Posterior vena cava (tissue), 2 donors: ENCODE data around the gene PLEKHA6. TPM values are rescaled to one million over a fixed set of nuclear protein-coding genes. Genes with fewer than 3 reads are reported as not detected.

Experiments
- DNase-seq: peaks from one replicate; pipeline ENCODE4 v3.0.0-alpha.2; 2020; ENCODE audit warnings: low spot score
- intact Hi-C, 2 donors: fragments of 100-400 bp; cut with DNase I; formaldehyde crosslinking; loops; one replicate each; pipeline versions ENCODE4 v1.14.1 to v1.14.2; 2022 to 2023
- total RNA-seq, 2 donors: library from RNA; stranded (reverse); fragmentation: NEBNext Ultra II Directional; extraction: Animal tissue kit (Norgen Biotek cat#: 25700); gene quantifications; one replicate each; pipeline ENCODE4 v1.2.1, GENCODE V29; 2021
- donor health status: DM: yes; HTN: yes; CAD: no.
- donor health status: DM: yes; HTN: yes; CAD: no.

The PLEKHA6 gene
- total RNA-seq, 2 donors from 2014 or later, result 13.3 to 23.5 TPM

DNA sequence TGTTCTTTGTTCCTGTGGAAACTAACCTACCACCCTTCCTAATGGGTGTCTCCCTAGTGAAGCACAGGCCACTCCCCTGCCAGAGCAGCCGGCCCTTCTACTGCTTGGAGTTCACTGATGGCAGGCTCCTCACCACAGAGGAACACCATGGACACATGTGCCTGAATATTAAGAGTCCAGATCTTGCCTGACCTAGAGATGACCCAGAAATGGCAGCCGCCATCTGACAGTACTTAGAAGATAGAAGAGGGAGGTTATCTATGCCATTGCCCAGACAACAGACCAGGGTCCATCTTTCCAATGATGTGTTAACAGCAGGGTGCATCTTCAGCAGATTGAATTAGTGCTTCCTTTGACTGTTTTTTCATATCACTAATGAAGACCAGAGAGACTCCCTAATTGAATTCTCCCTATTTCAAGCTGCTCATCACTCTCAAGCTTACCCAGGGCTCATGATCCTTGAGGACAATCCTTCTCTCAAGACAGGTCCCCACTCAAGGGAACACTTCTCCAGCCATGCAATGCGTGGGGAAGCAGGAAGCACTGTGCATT, 59.8 kb downstream of the PLEKHA6 start:
- no peak for DNase-seq
- intact Hi-C loops, result loop anchor here (5.0 kb wide), 2 partner anchors 43 to 392 kb away; no protein-coding TSS in a partner anchor

DNA sequence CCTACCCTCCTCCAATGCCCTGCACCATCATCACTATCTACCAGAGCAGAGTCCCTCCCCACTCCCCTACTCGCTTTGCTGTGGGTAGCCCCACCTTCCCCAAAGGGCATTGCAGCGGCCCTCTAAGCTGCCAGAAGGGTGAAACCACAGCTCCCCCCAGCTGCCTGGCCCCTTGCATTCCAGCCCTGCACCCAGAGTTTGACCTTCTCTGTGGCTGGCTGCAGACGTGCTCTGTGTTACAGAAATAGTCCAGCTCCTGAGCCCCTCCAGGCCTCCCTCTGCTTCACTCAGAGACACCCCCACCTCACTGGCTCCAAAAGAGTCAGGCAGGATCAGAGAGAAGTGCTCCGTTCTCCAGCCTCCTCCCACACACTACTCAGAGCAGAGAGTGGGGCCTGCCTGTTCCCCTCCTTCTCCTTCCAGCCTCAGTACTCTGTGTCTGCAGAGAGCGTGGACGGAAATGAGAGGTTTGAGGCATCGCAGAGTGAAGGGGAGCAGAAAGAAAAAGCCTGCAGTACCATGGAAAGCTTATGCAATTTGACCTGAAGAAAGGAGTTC, 63.2 kb downstream of the PLEKHA6 start:
- DNase-seq, result no peak
- intact Hi-C loops, result loop anchor here (5.0 kb wide), 2 partner anchors 39 to 396 kb away; no protein-coding TSS in a partner anchor

DNA sequence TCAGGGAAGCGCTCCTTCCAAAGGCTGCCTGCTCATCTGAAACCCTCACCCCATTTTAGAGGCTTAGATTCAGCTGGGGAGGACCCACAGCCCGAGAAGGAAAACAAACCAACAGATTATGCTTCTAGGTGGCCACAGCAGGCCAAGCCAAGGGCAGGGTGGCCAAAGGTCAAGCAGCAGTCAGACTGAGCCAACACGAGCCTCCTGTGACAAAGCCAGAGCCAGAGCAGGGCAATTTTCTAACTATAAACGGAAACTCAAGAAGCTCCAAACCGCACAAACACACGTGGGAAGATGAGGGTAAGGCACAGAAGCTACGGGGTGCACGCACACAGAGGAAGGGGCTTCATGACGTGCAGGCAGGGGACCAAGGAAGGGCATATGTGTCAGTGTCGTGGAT, 64.1 kb downstream of the PLEKHA6 start:
- DNase-seq, result no peak
- intact Hi-C loops, result loop anchor here (5.0 kb wide), 2 partner anchors 38 to 397 kb away; no protein-coding TSS in a partner anchor

GRCh38 chr1:204294357-204294756, 65.4 kb downstream of the PLEKHA6 start:
- DNase-seq, result peak; percentile 87
- intact Hi-C loops, result loop anchor here in 1 of 2 donors (5.0 kb wide), 1 partner anchor 38 kb away; no protein-coding TSS in a partner anchor

DNA sequence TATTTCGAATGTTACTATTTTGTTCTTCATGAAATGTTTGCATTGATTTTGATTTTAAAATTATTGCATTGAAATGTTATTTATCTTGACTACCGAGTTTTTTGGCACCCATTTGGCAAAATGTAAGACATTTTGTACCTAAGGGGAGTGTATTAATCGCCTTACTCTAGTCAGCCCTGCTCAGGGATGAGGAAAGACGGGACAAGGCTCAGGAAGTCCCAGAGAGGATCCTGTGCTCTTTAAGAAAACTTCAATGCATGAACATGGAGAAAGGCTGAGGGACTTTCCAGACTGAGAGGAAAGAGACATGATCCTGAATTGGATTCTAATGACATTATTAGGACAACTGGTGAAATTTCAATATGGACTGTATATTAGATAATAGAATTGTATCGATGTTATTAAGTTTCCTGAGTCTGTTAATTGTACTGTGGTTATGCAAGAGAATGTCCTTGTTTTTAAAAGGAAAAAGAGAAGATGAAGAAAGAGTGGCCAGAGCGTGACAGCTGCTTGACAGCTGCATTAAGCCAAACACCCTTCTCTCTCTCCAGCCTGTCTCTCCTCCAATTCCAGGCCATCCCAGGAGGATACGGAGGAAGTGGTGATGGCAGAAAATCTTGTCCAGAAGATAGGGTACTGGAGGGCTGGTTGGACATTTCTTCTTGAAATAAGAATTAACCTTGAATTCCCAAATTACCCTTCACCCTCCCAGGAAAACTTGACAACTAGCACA, 66.0 kb downstream of the PLEKHA6 start:
- no peak for DNase-seq
- intact Hi-C loops, result loop anchor here in 1 of 2 donors (5.0 kb wide), 1 partner anchor 39 kb away; no protein-coding TSS in a partner anchor

DNA sequence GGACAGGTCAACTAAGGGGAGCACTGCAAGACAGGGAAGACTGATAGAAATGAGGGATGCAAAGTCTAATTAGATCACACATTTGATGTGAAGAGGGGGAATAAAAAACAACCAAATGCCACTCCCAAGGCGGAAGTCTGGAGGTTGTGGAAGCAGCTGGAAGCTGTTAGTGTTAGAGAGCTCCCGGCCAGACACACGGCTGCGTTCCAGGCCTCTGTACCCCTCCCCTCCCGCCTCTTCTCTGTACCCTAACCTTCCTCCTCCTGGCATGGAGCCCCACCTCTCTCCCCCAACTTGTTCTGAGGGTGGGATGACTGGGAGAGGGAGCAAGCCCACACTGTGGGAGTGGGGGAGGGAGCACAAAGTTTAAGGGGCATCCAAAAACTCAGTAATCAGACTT, 67.0 kb downstream of the PLEKHA6 start:
- intact Hi-C loops, result loop anchor here in 1 of 2 donors (5.0 kb wide), 1 partner anchor 40 kb away; no protein-coding TSS in a partner anchor
- no peak for DNase-seq

DNA sequence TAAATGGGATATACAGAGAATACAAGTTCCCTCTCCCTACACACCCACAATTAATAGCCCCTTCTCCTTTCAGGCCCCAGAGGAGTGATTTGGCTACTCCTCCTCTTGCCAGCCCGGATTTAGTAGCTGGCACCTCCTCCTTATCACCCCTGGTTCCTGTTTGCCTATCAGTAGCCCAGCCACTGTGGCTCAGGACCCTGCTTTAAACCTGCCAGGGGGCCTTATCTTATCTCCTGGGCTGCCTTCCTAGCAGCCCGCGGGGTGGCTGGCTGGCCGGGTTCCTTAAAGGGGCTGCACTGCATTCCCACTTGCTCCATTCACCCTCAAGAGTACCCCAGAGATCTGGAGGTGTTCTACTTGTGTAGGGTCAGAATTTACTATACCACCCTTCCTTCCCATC, 70.4 kb downstream of the PLEKHA6 start:
- intact Hi-C loops, result no loop called here
- no peak for DNase-seq

GRCh38 chr1:204288021-204288588, 71.6 kb downstream of the PLEKHA6 start:
- intact Hi-C loops, result no loop called here

DNA sequence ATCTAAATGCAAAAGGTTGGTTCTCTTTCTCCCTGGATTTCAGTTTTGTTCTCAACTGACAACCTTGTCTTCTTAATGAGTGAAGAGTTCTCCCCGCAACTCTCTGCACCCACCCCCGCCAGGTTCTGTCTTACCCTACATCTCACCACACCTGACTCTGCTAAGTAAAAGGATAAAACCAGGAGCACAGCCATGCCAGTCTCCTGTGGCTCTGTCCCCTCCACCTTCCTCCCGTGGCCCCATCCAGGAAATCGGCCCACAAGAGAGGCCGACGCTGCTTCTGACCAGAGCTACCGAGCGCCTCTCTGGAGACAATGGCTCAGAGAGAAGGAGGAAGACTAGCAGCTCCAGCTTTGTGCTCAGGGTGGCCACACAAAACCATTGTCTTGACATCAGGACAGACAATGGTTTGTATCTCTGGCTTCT, 72.2 kb downstream of the PLEKHA6 start:
- DNase-seq, result no peak
- intact Hi-C loops, result no loop called here

More at GRCh38 chr1:204288021-204288588, 71.6 kb downstream of the PLEKHA6 start:
- DNase-seq, result peak; percentile 84

- intact Hi-C loops, result no loop called here
- DNase-seq, result peak; percentile 82
Measured at GRCh38 chr1:204286831-204287421, 72.8 kb downstream of the PLEKHA6 start.

GRCh38 chr1:204286315-204286714, 73.4 kb downstream of the PLEKHA6 start:
- intact Hi-C loops, result no loop called here
- no peak for DNase-seq

DNA sequence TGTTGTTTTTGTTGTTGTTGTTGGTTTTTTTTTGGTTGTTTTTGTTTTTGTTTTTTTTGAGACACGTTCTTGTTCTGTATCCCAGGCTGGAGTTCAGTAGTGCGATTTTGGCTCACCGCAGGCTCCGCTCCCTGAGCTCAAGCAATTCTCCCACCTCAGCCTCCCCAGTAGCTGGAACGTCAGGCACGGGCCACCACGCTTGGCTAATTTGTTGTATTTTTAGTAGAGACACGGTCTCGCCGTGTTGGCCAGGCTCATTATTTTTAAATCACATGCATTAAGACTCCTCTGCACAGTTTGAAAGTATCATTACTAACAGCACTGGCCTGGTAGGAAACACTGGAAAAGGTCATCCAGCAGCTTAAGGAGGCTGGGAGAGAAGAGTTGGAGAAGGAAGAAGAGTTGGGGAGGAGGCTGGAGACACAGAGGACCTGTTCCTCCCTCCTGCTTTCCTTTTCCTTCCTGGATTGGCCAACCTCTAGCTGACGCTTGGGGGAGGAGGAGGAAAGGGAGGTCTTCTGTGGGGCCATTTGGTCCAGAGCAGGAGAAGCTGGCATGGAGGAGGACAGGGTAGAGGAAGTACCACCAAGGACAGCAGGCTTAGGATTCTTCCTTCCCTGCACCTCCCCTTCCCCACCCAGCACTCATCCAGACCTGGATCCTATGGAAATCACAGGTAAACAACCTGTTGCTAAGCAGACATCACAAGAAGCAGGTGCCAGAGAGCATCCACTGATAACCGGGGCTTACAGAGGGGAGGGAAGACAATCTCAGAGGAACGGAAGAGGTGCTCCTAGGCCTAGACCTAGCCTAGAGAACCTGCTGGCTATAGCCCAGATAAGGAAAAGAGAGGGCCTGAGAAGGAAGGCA, 74.1 kb downstream of the PLEKHA6 start:
- intact Hi-C loops, result no loop called here
- DNase-seq, result no peak

DNA sequence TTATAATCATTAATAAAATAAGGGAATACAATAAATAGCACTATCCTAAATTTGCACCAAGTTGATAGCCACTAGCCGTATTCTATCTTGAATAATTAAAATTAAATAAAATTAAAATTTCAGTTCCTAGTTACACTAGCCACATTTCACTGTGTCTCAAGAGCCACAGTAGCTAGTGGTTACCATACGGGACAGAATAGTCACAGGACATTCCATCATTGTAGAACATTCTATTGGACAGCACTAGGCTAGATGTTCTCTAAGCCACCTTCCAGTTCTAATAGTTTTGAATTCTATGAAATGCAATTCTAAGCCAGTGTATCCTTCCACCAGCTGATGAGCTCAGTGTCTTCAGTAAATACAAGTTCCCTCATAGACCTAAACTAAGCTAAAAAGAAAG, 74.8 kb downstream of the PLEKHA6 start:
- DNase-seq, result no peak
- intact Hi-C loops, result no loop called here

DNA sequence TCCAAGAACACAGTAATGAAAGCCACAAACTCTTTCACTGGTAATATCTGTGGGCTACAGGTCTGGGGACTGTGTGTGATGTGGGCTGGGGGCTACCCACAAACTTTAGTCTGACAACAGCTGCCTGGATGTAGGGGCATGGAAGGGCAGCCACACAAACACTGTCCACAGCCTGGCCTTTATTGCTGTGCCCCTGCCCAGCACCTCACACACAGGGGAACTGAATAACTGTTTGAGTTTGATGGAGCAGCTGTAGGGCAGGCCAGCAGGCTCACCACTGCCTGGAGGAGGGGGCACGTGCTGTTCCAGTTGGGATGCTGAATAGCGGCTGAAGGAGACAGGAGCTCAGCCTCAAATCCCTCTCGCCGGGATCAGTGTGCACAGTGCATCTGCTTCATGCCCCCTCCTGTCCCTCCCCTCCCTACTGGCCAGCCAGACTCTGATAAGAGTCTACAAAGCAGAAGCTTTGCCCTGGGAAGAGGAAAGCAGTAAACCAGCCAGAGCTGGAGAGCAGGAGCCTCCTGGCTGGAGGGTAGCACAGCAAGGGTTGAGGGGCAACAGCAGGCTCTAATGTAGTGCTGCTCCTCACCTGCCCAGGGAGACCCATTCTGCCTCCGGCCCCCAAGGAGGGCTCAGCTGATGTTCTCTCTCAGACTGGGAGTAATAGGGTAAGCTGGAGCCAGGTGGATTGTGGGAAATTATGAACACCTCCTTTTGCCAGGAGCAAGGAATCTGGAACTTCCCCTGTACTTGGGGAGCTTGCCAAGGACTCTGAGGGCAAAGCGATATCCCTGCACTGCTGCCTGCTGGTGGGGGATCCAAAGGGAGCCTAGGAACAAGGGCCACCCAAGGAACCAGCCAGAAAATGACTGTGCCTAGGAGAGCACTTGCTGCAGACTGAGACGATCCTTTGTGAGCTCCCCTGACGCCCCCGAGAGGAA, 75.7 kb downstream of the PLEKHA6 start:
- intact Hi-C loops, result no loop called here
- DNase-seq, result no peak

DNA sequence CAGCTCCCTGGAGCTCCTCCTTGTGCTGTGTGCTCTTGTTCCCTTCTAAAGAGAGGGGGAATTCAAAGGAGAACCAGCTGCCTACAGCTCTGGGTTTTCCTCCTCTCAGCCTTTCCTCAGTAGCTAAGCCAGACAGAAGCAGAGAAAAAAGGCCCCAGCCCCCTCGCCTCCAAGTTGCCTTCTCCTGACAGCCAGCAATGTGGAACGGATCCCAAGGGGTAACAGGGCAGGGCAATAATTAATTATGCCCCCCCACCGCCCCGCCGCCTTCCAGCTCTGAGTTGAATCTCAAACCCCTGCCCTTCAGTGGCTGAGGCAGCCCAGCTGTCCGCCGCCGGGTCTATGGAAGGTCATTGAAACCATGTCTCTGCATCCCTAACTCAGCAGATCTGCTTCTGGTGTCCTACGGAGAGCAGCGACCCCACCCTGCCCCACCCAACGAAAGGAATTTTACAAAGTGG, 76.9 kb downstream of the PLEKHA6 start:
- intact Hi-C loops, result no loop called here
- DNase-seq, result no peak

GRCh38 chr1:204280099-204280961, 79.4 kb downstream of the PLEKHA6 start:
- intact Hi-C loops, result no loop called here
- DNase-seq, result no peak

DNA sequence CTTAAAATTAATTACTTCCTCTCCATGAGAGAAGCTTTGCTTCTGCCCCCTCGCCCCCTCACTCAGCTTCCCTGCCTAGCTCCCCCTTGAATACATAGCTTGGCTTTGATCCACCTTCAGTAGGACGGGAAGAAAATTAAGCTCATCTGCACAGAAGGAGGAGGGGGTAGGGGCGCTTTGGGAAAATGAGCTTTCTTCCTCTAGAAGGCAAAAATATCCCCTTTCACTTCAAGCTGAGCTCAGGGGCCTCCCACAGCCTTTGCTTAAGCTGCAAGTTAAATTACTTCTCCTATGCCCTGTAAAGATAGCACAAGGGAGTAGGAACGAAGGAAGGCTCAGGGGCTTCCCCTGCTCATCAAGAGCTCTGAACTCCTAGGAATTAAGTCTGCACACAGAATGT, 80.8 kb downstream of the PLEKHA6 start:
- intact Hi-C loops, result no loop called here
- no peak for DNase-seq
